Stimulated activated CD8-positive, alpha-beta memory T cell treated with anti-CD3 and anti-CD28 coated beads, Interleukin-7, amount 100 ng/mL, for 4 hours (primary cell): ENCODE measurements around the gene SSB.
"Not testable (repeated sequence)": the region's sequence is repeated elsewhere in the genome, so short reads cannot be mapped to it uniquely, and the experiment has no call there.

ENCODE experiments used
- DNase-seq, 2 donors: peaks; one replicate each; pipeline ENCODE4 v3.0.0-alpha.2; 2020; ENCODE audit warnings: low read depth in 2 of 2

The SSB gene

DNA sequence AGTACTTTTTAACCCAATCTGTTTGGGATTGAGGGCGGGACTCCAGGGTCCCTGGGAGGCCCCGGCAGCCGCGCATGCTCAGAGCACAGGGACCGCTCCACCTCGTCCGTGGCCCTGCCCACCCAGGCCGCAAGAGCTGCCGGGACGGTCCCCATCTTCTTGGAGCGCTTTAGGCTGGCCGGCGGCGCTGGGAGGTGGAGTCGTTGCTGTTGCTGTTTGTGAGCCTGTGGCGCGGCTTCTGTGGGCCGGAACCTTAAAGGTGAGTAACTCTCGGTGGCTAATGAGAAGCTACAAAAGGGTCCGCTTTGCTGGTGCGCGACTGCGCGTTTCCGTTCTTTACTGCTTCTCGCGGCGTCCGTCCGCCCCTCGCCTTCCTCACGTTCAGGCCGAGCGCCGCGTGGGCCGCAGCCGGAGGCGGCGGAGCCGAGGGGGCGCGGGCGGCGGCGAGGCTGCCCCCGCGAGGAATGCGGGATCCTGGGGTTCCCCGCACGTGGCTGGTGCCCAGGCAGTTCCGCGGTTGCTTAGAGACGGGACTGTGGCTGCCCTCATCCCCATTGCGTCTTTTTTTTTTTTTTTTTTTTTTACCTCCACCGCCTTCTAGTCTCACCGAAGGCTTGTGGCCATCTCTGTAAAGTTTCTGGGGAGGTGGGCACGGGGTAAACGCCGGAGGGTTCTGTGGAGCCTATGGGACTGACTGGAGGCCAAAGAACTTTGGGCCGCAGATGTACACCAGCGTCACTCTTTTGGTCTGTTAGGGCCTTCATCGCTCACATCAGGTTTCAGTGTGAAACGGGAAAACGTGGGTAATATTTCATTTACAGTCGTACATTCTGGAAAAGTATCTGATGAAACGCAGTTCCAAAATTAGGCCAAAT, at the start of gene SSB:
TSS of gene SSB (plus strand) at position 154 of the 875 bp plus-strand sequence. CDS start 2,090 bp downstream, outside the sequence.
- DNase-seq: peak; percentile 88 to 93

DNA sequence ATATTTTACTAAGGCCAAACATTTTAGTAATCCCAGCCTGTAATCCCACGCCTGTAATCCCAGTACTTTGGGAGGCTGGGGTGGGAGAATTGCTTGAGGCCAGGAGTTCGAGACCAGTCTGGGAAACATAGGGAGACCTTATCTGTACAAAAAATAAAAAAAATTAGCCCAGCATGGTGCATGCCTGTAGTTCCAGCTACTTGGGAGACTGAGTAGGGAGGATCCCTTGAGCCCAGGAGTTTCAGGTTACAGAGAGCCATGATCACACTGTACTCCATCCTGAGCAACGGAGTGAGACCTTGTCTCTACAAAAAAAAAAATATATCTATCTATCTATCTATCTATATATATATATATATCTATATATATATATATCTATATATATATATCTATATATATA, 45.9 kb upstream of the SSB start:
- DNase-seq: no peak

DNA sequence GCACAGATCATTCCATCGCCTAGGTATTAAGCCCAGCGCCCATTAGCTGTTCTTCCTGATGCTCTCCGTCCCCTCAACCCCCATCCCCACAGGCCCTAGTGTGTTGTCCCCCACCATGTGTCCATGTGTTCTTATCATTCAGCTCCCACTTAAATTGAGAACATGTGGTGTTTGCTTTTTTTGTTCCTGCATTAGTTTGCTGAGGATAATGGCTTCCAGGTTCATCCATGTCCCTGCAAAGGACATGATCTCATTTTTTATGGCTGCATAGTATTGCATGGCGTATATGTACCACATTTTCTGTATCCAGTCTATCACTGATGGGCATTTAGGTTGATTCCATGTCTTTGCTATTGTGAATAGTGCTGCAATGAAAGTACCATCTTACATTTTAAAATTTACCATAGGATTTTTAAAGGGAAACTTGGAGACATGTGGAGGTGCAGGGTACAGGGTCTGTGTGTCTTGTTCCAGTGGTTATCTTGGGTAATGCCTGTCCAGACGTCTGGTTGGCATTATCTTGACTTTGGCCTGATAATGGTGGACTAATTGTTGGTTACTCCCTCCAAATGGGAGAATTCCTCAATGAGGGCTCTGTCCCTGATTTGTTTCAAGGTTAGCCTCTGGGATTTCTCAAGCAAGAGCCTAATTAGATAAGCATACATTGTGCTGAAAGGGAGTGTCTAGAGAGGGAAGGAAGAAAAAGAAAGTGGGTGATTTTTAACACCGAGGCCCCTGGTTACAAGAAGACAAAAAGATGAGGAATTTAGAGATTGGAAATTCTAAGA, 43.4 kb upstream of the SSB start:
- DNase-seq: no peak

DNA sequence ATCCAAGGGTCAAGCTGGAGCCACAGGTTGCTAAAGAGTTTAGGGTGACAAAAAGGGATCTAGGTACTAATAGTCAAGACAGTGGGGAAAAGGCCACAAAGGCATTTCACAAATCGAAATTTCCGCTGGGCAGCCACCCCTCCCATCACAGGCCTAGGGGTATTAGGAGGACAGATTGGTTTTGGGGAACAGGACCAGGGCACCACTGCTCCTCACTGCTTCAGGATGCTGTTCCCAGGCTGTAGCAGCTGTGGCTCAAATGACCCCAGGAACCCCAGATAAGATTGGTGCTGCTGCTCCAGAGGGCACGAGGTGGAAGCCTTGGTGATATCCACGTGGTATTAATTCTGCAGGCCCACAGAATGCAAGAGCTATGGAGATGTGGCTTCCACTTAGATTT, 42.3 kb upstream of the SSB start:
- no peak for DNase-seq

DNA sequence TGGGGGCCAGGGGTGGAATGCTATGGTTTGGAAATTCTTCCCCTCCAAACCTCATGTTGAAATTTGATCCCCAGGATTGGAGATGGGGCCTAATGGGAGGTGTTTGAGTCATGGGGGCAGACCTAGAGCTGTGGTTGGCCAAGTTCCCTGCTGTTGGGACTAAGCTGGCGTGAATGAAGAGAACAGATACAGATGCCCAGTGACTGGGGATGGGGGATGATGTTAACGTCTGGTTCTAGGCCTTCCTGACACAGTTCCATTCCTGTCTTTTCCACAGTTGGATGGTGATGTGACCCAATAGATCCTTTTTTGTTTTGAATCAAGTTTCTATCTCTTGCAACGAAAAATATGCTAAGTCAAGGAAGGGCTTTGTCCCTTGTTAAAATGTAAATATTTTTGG, 41.3 kb upstream of the SSB start:
- DNase-seq: no peak

DNA sequence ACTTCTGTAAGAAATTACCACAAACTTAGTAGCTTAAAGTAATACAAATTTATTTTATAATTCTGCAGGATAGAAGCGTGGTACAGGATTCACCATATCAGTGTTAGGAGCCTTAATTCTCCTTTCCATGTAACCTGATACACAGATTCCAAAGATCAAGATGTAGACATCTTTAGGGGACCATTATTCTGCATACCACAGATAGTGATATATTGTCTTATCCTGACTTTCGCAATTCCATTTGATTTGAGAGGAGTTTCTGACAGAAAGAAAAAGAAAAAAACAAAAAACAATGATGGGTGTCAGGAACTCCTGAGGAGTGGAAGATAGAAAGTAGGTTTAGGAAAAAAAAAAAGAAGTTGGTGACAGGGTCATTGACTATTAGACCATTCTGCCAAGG, 40.9 kb upstream of the SSB start:
- no peak for DNase-seq

DNA sequence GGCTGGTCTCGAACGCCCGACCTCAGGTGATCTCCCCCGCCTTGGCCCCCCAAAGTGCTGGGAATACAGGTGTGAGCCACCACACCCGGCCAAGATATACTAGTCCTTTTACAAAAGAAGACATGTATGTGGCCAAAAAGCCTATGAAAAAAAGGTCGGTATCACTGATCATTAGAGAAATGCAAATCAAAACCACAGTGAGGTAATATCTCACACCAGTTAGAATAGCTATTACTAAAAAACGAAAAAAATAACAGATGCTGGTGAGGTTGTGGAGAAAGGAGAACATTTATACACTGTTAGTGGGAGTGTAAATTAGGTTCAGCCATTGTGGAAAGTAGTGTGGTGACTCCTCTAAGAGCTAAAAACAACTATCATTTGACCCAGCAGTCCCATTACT, 38.7 kb upstream of the SSB start:
- no peak for DNase-seq

DNA sequence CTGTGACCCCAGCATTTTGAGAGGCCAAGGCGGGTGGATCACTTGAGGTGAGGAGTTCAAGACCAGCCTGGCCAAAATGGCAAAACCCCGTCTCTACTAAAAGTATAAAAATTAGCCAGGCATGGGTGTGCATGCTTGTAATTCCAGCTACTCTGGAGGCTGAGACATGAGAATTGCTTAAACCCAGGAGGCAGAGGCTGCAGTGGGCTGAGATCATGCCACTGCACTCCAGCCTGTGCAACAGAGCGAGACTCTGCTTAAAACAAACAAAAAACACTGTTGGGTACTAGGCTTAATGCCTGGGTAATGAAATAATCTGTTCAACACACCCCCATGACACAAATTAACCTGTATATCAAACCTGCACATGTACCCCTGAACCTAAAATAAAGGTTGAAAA, 37.9 kb upstream of the SSB start:
- DNase-seq: not testable (repeated sequence)

DNA sequence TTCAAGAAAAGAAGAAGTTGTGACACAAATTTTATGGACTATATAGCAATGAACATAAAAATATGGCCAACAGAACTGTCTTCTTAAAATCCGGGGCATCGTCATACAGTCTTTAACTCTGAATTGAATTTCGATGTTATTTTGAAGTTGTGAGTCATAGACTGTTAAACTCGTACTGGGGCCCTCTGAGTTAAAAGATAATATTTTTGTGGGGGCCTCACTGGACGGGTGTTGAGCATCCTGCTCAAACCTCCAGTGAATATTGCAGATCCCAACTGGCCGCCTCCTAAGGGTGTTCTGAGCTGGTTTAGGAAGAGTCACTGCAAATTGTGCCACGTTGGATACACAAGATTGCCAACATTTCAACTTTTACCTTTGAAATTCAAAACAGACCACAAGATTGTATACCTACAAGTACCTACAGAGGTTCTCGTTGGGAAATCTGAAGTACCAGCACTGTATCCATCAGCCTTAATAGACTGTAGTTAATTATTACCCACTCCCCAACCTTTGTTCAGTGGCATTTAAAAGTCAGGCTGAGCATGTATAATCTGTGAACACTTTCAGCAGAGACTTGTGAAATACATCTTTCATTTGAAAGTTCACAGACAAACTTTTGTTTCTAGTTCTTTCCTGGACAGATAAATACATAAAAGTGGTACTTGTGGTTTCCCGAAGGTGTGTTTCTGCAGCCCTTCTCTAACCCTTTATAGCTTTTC, 37.3 kb upstream of the SSB start:
- no peak for DNase-seq

DNA sequence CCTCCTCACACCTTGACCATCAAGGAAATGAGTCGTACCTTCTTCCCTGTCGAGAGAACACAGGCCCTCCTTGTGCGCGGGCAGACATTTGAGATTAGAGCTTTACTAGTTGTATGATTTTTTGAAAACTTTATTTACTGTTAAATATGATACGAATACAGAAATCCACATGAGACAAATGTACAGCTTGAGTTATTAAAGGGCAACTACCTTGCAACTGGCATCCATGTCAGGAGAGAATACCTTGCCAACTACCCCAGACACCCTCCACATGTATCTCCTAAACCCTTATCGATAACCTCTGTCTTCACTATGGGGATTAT, 36.7 kb upstream of the SSB start:
- no peak for DNase-seq

DNA sequence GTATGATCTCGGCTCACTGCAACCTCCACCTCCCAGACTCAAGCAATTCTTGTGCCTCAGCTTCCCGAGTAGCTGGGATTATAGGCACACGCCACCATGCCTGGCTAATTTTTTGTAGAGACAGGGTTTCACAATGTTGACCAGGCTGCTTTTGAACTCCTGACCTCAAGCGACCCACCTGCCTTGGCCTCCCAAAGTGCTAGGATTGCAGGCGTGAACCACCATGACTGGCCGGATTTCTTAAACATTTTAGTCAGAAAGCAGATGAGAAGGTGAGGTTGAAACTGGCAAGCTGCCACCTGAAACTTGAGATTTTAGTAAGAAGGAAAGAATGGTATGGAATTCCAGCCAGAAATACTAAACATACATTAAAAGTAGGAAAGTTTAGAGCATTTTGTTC, 33.1 kb upstream of the SSB start:
- DNase-seq: no peak

DNA sequence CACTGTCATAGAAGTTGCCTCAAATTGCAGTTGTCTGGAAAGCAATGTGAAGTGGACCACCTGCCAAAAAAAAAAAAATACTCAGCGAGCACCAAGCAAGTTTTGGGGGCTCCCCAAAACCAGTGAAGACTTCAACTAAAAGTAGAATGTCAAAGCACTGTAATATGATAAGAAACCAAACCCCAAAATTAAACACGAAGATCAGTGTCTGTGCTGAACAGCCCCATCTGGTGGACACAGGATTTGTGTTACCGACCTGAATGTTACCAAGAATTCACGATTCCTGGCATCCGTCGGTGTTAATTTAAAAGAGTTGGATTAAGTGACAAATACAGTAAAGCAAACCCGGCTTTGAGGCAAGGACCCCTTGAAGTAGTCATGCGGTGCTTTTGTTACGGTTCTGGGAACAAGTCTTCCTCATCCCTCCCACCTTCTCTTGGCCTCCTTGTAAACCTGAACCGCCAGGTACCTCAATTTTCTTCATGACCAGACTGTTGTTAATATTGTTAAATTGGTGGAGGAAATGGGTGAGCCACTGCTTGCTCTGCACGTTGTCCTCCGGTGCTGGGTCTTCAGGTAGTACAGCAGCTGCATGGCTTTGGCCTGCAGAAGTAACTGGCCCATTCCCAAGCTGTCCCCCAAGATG, 31.3 kb upstream of the SSB start:
- DNase-seq: peak; percentile 24 to 50

DNA sequence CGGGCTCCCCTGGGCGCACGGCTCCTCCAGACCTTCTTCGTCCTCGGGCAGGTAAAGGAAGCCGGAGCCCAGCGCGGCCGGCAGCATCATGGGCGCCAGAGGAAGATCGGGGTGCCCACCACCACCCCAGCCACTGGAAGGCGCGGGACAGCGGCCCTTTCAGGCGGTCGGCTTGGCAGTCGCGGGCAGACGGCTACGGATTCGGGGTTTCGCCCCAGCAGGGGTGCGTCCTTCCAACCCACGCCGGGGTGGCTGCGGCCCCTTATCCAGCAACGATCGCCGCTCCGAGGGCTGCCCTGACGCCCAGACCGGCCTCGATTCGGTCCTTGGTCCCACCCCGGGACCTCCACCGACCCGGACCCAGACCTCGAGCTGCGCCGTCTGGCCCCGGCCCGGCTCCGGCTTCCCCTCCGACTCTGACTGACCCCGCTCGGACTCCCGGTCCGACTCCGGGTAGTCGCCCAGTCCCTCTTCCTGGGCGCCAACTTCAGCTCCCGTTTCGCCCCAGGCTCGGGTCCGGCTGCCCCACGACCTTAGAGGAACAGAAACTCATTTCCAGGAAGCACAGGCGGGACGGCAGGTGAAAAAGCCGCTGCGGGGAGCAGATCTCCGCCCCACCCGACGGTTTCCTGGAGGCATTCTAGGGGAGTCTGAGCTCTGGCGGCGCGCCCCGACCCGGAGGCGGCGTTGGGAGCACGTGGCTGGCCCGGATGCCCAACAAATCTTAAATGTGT, 30.2 kb upstream of the SSB start:
- DNase-seq: peak; percentile 27 to 36

DNA sequence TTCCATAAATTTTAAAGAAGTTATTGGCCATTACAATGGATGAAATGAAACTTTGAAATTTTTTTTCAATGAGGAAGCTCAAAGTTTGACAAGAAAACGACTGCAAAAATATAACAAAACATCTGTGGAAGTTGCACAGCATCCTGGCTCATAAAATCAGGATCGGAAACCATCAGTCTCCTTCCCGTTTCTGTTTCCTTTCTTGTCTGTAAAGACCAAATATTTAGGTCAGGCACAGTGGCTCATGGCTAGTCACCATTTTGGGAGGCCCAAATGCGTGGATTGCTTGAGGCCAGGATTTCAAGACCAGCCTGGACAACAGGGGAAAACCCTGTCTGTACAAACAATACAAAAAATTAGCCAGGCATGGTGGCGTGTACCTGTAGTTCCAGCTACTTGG, 27.6 kb upstream of the SSB start:
- DNase-seq: no peak

DNA sequence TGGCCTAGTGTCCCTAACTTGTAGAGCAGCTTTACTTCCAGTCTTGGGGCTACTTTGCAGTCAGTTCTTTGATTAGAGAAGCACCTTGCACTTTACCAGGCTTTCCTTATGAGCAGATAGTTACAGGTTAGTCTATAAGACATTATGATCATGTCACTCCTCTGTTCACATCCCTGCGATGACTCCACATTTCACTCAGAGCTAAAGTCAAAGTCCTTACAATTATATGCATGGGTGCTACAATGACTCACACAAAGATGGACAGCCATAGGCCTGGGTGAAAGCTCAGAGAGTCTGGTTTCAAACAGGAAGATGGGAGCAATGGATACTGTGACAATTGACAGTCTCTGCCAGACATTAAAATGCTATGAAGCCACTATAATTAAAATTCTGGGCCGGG, 27.1 kb upstream of the SSB start:
- DNase-seq: no peak

DNA sequence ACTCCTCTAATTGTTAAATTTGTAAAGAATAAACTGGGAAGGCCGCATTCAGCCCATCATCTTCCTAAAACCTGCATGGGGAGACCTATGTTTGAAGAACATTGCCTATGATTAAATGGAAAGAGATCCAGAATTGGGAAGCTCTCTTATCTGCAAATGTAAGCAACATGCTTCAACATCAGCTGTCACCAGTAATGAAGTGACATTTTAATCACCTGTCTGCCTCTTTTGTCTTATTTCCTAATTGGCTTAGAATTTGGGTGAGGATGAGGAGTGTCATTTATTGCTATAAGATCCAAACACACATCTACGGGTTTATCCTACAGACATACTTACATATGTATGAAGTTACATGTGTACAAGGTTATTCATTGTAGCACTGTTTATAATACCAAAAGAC, 26.0 kb upstream of the SSB start:
- no peak for DNase-seq

DNA sequence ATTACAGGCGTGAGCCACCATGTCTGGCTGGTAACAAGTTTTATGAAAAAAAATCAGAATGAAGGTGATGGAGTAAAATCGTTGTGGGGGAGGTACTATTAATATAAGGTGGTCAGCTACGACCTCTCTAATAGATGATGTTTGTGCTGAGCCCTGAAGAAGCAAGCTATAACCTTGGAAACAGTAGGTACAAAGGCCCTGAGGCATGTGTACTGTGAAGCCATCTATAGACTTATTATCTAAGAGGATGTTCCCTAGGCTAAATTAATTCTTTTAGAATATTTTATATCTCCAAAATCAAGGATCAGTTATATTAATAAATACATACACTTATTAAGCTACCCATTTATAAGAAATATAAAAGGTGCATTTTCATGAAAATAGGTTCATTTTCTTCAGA, 23.3 kb upstream of the SSB start:
- no peak for DNase-seq

DNA sequence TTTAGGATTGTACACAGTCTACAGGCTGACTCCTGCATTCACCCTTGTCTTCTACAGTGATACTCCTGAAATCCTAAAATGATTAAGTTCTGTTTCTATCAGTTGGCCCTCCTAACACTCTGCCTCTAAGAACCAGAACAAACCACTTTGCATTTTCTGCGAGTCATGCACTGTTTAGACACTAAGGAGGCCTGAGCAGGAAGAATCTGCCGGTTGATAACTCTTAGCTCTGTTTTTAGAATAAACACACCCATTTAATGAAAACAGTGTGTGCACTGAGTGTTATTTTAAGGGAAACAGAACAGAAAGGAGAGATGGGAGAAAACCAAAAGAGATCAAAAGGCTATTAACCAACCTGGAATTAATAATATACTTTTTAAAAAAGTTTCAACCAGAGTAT, 22.9 kb upstream of the SSB start:
- no peak for DNase-seq

DNA sequence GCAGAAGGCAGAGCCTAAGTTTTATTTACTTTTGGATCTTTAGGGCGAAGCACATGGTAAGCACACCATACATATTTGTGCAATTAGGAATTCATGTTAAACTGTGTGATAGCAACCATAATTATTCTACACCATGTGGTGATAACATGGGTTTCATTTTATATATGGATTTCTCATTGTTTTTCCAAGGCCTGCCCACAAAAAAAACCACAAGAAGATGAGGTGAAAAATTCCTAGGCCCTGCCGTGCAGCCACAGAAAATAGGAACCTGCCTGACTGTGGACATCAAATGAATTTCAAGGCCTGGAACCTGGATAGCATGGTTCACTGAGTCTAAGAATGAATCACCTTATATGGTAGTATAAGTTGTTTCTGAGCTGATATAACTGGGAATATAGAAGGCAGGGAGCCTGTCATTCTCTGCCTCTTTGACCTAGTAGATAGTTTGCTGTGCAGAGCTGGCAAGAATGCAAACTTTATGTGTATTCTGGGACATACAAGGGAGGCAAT, 22.4 kb upstream of the SSB start:
- no peak for DNase-seq

DNA sequence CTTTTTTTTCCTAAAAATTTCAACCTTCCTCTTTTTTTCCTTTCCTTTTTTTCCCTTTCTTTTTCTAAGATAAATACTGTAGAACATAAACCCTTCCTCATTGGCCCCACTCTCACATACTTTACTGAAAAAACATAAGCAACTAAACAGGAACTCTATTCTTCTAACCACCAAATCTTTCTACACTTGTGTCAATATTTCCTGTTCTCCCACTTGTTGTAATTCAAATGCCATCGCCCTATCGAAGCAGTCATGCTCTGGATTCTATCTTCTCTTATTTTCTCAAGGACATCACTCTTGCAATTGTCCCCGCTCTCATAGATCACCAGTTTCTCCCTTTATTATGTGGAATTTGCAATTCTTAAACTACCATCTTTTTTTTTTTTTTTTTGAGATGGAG, 20.2 kb upstream of the SSB start:
- DNase-seq: no peak
